RPMI7951 (cell line): Measurements from ENCODE around the gene OTOA. TPM values are rescaled to one million over a fixed set of nuclear protein-coding genes. Genes with fewer than 3 reads are reported as not detected.
"Not testable (repeated sequence)": the region's sequence is repeated elsewhere in the genome, so short reads cannot be mapped to it uniquely, and the experiment has no call there.

Experiments used
- DNase-seq: peaks from one replicate; pipeline ENCODE4 v3.0.0-alpha.2; 2012; ENCODE audit warnings: low read depth
- total RNA-seq: library from RNA; depleted of rRNA; stranded (reverse); fragments of >200 nt; shearing (Covaris generic); gene quantifications from 2 replicates; pipeline ENCODE4 v1.2.3, GENCODE V29; 2014

The OTOA gene
- total RNA-seq, 1 experiment from 2014 or later, result not detected

DNA sequence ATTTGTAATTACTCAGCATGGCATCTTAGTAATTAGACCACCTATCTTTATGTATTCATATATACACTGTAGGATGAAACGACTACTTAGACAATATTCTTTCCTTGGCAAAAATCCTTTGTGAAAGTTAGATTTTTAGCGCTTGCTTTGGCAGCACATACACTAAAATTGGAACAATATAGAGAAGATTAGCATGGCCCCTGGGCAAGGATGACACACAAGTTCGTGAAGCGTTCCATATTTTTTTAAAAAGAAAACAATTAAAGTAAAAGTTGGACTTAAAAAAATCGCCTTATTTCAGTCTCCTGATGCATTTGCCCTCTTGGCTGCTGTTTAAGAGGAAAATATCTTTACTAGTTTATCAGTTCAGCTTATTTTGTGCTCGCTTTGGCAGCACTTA lies 21.9 kb upstream of the OTOA start:
- no peak for DNase-seq

DNA sequence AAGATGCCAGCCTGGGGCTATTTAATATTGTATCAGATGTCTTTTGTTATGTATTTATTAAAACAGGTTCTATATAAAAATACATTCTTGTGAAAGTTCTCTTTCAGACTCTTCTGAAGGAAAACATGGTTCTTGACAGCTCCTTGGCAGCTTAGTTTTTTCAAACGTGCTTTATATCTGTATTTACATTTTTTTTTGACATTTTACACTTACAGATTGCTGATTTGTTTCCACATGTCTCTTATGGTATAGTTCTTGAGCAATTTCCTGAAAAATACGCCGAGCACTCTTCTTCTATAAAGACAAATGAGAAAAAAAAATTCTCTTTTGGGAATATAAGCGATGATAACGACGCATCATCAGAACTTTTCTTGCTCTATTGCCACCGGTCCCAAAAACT lies 20.9 kb upstream of the OTOA start:
- DNase-seq, result no peak

DNA sequence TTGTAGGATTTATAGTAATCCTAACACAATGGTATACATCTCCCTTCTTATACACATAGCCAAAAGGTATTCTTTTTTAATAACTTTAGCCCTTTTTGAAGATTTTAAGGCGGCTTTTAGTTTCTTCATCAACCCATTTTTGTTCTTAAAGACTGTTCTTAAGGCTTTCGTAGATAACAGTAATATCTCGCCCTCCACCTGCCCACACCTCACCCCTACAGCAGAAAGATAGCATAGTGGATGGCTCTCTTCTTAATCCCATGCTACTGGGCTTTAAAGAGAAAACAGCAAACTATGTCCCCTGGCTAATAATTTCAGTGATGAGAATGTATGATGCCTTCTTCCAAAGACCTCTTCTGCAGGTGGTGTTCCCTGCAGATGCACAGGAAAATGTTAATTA lies 20.0 kb upstream of the OTOA start:
- DNase-seq, result no peak

DNA sequence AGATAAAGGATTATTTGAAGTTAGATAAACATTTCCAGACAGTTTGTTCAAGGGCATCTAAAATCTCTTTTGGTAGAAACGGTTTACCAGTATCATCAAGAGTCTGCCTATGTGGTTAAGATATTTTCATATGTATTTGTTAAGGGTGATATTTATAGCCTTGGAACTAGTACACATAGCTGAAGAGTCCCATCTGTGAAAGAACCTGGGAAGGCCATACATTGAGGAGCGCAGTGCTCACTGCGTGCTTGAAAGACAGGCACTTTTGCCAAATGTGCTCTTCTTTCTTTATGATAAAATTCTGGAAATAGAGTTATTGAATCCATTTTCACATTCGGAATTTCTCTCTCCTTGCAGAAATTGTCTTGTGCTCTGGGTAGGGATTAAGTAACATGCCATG lies 19.1 kb upstream of the OTOA start:
- no peak for DNase-seq

DNA sequence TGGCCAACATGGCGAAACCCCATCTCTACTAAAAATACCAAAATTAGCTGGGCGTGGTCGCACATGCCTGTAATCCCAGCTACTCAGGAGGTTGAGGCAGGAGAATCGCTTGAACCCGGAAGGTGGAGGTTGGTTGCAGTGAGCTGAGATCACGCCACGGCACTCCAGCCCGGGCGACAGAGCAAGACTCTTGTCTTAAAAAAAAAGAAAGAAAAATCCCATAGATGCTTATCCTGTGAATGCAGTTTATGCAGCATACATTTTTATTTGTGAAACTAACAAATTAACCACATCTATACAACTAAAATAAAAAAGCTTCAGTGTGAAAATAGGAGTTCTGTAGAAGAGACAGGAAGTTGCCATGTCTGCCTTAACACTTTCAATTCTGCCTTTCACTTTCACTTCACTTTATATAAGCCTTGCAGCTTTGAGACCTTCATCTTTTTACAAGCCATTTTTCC lies 18.5 kb upstream of the OTOA start:
- DNase-seq, result peak; percentile 60

DNA sequence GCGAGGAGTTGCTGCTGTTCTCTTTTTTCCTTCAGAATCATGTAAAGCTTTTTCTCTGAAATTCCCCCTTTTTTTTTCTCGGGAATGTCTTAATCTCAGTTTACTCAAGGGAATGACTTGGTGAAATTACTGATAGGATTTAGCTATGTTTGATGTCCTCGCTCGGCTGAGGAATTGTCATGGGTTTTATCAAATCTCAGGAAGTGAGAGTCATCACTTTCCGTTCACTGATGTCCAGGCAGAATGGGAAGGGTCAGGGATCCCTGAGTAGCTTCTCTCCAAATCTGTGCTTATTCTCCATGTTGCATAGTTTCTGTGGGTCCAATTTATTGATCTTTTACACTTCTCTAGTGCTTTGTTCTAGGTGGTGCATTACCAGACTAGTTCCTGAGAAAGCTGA lies 17.7 kb upstream of the OTOA start:
- peak; percentile 18 for DNase-seq

DNA sequence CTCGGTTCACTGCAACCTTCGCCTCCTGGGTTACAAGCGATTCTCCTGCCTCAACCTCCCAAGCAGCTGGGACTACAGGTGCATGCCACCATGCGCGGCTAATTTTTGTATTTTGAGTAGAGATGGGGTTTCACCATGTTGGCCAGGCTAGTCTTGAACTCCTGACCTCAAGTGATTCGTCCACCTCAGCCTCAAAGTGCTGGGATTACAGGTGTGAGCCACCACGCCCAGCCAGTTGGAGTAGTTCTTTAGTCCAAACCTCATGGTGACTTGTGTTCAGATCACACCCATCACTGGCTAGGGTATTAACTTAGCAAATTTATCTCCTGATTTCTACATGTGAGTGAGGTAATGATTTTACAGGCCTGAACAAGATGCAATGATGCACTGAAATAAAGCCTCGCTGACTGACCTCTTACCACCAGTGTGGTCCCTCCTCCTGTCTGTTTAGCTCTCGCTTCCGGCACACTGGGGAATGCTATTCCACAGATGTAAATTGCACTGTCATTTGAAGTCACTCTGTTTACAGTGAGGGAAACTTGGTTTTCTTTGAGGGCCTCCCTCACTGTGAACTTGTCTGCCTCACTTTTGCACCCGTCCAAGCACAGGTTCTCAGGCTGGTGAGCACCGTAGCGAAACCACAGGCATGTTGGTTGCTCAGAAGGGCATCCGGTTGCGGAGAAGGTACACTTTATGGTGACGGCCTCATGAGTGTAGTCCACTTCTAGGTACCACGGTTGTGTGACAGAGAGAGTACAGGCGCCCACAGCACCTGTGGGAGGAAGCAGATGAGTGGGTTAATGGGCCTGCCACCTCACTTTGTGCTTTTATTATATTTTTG lies 16.8 kb upstream of the OTOA start:
- DNase-seq, result no peak

DNA sequence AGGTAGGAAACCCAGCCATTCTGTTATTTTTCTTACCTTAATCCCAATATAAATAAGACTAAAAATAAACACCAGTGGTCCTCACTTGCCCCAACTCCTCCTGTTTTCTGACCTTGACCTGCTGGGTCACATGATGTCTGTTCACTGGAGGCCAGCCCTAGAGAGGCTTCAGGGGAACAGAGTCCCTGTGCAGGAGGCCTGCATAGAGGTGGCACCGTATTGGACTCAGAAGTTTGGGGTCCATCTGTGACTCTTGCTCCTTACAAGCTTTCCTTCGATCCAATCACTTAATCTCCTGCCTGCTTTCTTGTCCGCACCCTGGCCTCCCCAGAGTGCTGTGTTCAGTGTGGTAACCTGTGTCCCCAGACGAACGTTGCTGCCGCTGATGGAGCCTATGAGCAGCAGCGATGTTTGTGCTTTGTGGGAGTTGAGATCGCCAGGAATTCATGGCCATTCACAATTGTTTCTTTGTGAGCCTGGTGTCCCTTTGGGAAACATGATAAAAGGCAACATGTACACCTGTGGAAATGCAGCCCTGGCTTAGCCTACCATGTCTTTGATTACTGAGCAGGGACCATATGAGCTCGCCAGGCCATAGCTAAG lies 16.1 kb upstream of the OTOA start:
- no peak for DNase-seq

DNA sequence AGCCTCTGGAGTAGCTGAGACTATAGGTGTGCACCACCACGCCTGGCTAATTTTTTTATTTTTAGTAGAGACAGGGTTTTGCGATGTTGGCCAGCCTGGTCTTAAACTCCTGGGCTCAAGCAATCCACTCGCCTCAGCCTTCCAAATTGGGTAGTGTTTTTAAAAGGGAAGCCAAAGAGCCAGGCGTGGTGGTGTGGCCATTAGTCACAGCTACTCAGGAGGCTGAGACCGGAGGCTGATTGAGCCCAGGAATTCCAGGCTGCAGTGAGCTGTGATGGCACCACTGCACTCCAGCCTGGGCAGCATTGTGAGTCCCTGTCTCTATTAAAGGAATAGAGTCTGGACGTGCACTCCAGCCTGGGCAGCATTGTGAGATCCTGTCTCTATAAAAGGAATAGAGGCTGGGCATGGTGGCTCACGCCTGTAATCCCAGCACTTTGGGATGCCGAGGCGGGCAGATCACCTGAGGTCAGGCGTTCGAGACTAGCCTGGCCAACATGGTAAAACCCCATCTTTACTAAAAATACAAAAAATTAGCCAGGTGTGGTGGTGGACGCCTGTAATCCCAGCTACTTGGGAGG lies 13.9 kb upstream of the OTOA start:
- DNase-seq, result not testable (repeated sequence)

DNA sequence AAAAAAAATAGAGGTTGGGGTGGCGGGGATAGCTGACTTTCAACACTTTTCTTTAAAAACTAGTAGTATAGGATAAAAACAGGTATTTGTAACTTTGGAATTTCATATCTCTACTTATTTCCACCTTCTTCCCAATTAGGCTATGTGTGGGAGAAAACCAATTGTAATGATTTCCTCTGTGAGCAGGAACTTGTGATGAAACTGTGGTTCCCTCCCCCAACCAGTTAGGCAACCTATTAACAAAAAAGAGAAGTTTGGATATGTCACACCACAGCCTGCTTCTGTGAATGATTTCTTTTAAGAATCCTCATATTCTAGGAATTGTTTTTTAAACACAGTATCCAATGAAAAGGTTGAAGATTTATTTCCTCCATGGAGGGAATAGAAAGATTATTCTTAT lies 13.2 kb upstream of the OTOA start:
- no peak for DNase-seq

DNA sequence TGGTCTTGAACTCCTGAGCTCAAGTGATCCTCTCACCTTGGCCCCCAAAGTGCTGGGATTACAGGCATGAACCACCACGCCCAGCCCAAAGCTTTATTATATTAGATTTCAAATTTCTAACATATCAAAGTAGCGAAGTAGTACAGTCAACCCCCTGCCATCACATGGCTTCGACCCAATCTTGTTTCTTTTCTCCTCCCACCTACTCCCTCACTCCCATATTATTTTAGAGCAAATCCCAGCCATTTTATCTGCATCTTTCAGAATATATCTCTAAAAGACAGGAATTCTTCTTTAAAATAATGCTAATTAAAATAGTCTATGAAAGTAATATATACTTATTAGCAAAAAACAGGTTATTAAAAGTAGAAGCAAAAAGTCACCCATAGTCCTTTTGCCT lies 12.3 kb upstream of the OTOA start:
- no peak for DNase-seq

DNA sequence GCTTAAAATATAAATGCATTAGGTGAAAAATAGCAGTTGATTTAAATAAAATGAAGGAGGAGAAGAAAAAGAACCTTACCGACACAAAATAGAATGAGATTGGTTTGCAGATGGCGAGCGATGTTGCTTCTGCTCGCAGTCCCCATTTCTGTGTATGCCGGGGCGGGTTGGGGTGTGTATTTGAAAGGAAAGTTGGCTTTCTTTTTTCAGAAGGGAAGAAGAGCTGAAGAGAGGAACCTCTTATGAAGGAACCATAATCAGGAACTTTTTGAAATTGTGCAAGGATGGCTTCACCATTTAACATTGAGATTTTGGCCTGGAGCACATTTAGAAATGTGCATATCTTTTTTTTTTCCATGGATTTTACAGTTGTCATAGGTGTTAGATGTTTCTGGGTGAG lies 11.3 kb upstream of the OTOA start, which contains the start of gene IGSF6:
Gene IGSF6, minus strand, starts transcription at position 156 of the 400 bp plus-strand sequence. Its CDS starts 10 bp downstream, at position 146.
- no peak for DNase-seq

DNA sequence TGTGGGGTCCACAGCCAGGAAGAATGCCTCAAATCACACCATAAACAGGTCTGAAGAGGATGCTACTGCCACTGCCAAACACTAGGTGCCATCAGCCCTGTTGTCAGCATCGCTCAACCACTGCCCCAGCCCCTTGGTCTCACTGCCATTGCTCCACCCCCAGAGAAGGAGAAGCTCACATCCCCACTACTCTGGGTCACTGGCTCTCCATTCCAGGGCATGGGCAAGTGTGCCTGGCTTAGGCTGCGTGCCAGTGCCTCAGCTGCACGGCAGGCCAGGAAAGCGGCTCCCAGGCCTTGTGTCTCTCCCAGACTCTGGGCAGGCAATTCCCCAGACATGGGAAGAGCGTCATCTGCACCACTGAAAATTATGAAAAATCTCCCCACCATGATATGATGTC lies 10.2 kb upstream of the OTOA start:
- no peak for DNase-seq

DNA sequence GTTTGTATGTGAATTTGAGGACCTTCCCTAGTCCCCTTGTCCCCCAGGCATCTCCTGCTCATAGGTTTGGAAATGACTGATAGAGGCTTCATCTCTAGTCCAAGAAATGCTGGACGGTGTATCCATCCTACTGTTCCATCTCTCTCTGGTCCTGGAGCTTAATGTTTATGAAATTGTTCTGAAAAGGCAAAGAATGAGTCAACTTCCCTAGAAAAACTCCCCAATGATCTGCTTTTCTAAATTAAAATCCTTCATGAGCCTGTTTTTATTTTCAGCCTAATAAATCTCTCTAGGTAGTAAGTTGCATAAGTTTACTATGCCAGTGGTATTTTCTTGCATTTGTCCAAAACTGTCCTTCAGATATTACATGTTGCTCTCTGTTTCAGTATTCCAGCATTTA lies 9.3 kb upstream of the OTOA start:
- DNase-seq, result no peak

DNA sequence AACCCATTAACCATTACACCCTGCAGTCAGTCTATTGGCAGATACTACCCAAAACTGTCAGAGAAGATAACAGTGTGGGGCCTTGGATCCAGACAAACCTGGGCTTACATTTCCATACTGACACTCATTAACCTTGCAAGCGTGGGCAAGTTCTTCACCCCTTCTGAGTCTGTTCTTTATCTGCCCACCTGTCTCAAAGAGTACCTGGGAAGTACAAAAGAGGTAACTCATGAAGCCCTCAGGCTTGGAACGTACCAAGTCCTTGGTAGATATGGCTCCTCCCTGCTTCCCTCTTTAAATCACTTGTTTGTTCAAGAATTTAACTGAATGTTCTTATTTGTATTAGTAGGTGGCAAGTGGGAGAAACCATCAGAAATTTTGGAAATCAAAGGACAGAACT lies 8.9 kb upstream of the OTOA start:
- DNase-seq, result no peak

DNA sequence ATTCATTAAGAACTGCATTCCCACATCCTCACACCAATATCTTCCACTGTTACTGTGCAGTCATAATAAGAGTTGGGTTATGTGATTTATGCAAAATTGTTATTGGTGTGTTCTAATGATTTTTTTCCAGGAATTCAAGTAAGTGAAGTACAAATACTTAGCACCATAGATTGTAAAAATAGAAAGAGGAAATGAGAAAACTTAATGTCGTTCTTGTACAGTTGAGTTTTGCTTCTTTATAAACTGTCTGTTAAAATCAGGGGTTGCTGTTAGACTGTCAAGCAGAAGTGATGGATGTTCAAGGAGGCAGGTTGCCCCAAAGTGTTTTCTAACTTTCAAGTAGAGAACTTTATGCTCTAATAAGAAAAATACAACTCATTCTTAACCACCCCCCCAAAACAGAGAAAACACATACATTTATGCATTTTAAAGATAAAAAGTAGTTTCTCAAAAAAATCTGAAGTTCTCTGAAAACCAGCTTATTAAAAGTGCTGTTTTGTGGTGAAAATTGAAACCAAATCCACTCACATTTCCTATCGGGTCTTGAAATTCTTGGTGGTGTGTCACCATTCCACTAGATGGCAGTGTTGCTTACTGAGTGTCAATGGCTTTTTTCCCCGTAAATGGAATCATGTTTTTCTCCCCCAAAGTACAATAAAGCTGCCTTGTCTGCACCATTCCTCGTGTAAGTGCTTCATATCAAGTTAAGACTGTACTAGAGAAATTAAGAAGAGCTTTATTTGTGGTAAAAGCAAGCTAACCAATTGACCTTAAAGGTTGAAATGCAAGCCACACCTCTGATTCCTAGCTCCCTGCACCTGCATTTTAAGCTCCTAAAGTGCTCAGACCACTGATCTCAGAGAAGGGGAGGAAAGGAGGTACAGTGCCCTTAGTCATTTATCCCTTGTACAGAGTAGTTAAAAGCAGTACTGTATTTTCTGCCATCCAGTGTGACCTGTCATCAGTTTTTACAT lies 6.7 kb upstream of the OTOA start:
- DNase-seq, result peak; percentile 53

DNA sequence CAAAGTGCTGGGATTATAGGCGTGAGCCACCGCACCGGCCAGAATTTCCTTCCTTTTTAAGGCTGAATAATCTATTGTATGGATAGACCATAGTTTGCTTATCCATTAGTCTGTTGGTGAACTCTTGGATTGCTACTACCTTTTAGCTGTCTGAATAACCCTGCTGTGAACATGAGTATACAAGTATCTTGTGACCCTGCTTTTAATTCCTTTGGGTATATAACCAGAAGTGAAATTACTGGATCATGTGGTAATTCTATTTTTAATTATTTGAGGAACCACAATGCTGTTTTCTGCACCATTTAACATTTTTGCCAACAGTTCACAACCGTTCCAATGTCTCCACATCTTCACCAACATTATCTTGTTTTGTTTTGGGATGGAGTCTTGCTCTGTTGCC lies 4.6 kb upstream of the OTOA start:
- DNase-seq, result no peak

DNA sequence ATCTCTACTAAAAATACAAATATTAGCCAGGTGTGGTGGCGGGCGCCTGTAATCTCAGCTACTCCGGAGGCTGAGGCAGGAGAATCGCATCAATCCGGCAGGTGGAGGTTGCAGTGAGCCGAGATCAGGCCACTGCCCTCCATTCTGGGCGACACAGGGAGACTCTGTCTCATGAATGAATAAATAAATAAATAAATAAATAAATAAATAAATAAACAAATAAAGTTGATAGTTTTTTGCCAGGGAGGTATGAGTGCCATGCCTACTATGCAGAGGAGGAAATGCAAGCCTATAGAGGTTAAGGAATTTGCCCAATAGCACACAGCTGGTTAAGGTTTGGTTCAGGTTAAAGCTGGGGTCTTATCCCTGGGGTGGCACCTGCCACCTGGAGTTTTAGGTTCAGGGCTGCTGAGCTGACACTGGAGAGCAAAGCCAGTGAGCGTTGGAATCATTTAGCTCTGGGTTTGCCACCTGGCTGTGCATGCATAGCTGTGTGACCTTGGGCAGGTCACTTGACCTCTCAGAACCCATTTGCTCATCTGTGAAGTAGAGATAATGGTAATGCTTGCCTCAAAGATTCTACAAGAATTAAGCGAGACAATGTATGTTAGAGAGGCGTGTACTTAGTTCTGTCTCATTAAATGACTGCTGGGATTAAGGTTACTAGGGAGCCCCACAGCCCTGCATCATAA lies 1.2 kb downstream of the OTOA start:
- DNase-seq, result no peak

DNA sequence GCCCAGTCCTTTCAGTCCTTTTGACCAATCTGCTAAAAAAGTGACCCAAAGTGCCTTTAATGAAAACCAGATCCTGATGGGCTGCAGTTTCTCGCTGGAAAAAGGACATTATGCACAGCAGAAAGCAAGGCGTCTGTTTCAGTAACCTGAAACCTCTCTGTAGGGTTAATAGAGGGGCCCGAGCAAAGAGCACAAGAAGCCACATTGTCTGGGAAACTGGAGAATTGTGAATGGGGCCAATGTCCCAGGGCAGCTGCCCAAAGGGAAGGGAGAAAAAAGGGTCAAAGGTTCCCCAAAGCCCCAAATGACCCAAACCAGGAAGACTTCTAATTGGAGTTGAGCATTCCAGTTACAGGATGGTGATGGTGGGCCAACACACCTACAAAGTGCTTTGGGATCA lies 3.0 kb downstream of the OTOA start:
- DNase-seq, result peak; percentile 18

DNA sequence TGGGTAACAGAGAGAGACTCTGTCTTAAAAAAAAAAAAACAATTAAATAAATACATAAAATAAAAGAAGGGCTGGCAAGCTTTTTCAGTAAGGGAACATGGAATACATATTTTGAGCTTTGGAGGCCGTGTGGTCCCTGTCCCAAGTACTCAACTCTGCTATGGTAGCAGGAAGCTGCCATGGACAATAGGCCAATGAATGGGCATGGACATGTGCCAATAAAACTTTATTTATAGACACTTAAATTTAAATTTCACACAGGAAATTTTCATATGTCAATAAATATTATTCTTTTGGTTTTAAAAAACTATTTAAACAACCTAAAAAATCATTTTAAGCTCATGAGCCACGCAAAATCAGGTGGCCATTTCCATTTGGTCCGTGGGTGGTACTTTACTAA lies 3.8 kb downstream of the OTOA start:
- no peak for DNase-seq

DNA sequence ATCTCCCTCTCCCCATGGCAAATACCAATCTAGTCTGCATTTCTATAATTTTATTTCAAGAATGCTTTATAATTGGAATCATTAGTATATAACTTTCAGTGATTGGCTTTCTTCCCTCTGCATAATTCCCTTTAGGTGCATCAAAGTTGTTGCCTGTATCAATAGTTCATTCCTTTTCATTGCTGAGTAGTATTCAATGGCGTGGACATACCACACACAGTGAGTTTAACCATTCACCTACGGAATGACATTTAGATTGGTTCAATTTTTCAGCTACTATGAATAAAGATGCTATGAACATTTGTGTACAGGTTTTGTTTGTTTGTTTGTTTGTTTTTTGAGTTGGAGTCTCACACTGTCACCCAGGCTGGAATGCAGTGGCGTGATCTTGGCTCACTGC lies 9.7 kb downstream of the OTOA start:
- DNase-seq, result no peak
